ENCODE results near the gene PCGF5.

PCGF5 gene

GRCh38 chr10:91229683-91230082 is 9.2 kb downstream of the PCGF5 start:
- no peak overlapping the region for H3K27ac ChIP-seq (ENCODE audit: low read length)
- TF ChIP-seq EZH2phosphoT487 (IDR thresholded peaks at IDR 0.05; ENCODE audit: low read depth) (no peak), CTCF (IDR thresholded peaks at IDR 0.05; ENCODE audit: low read depth, low read length) (no peak)
- H3K27me3 ChIP-seq (ENCODE audit: low read depth, low read length): no peaks in the 10 kb centered on the region
- no peak overlapping the region for H2AFZ ChIP-seq (ENCODE audit: low read depth, low read length)
- no peaks in the 10 kb centered on the region for H3K4me1 ChIP-seq (ENCODE audit: low read length)
- H3K4me2 ChIP-seq (ENCODE audit: low read length): no peak overlapping the region
- peaks cover 14% of the 10 kb centered on the region for H3K36me3 ChIP-seq (replicated peaks; ENCODE audit: low read depth, low read length)
- no peak overlapping the region for H3K9ac ChIP-seq (ENCODE audit: low read length)
- peaks cover 7% of the 10 kb centered on the region for H4K20me1 ChIP-seq (ENCODE audit: insufficient read depth, low read length)
- no peak overlapping the region for H3K4me3 ChIP-seq (ENCODE audit: low read length)
- peaks cover 25% of the 10 kb centered on the region for H3K79me2 ChIP-seq (ENCODE audit: low read length)
- H3K9me3 ChIP-seq (ENCODE audit: insufficient read depth, low read length): no peaks in the 10 kb centered on the region

- Histone ChIP-seq H3K4me1 (ENCODE audit: low read length) (no peaks in the 10 kb centered on the region), H3K4me2 (ENCODE audit: low read length) (no peak overlapping the region), H3K27me3 (ENCODE audit: low read depth, low read length) (no peaks in the 10 kb centered on the region), H3K27ac (ENCODE audit: low read length) (no peak overlapping the region), H3K4me3 (ENCODE audit: low read length) (no peak overlapping the region), H3K9ac (ENCODE audit: low read length) (no peak overlapping the region), H2AFZ (ENCODE audit: low read depth, low read length) (no peak overlapping the region), H3K36me3 (replicated peaks; ENCODE audit: low read depth, low read length) (peaks cover 7% of the 10 kb centered on the region), H3K9me3 (ENCODE audit: insufficient read depth, low read length) (no peaks in the 10 kb centered on the region), H4K20me1 (ENCODE audit: insufficient read depth, low read length) (no peaks in the 10 kb centered on the region), H3K79me2 (ENCODE audit: low read length) (no peaks in the 10 kb centered on the region)
- no peak for TF ChIP-seq EZH2phosphoT487 (IDR thresholded peaks at IDR 0.05; ENCODE audit: low read depth)
- no peak for TF ChIP-seq CTCF (IDR thresholded peaks at IDR 0.05; ENCODE audit: low read depth, low read length)
These were observed 17.7 kb downstream of the PCGF5 start for GRCh38 chr10:91238191-91238590.

GRCh38 chr10:91239789-91240188 is 19.3 kb downstream of the PCGF5 start:
- Histone ChIP-seq H3K27me3 (ENCODE audit: low read depth, low read length) (no peaks in the 10 kb centered on the region), H4K20me1 (ENCODE audit: insufficient read depth, low read length) (no peaks in the 10 kb centered on the region), H3K4me1 (ENCODE audit: low read length) (0 out of 2 replicates have a peak, but pooled peaks cover 1% of the 10 kb centered on the region), H3K9me3 (ENCODE audit: insufficient read depth, low read length) (no peaks in the 10 kb centered on the region), H3K4me2 (ENCODE audit: low read length) (no peak overlapping the region), H3K9ac (ENCODE audit: low read length) (no peak overlapping the region), H3K4me3 (ENCODE audit: low read length) (no peak overlapping the region), H2AFZ (ENCODE audit: low read depth, low read length) (no peak overlapping the region), H3K27ac (ENCODE audit: low read length) (no peak overlapping the region), H3K79me2 (ENCODE audit: low read length) (no peaks in the 10 kb centered on the region), H3K36me3 (replicated peaks; ENCODE audit: low read depth, low read length) (peaks cover 9% of the 10 kb centered on the region)
- TF ChIP-seq EZH2phosphoT487 (IDR thresholded peaks at IDR 0.05; ENCODE audit: low read depth): no peak
- no peak for TF ChIP-seq CTCF (IDR thresholded peaks at IDR 0.05; ENCODE audit: low read depth, low read length)

GRCh38 chr10:91242940-91243339 is 22.5 kb downstream of the PCGF5 start:
- Histone ChIP-seq H3K36me3 (replicated peaks; ENCODE audit: low read depth, low read length) (peaks cover 5% of the 10 kb centered on the region), H3K4me3 (ENCODE audit: low read length) (no peak overlapping the region), H2AFZ (ENCODE audit: low read depth, low read length) (no peak overlapping the region), H3K4me1 (ENCODE audit: low read length) (peaks cover 18% of the 10 kb centered on the region), H3K27ac (ENCODE audit: low read length) (no peak overlapping the region), H4K20me1 (ENCODE audit: insufficient read depth, low read length) (no peaks in the 10 kb centered on the region), H3K27me3 (ENCODE audit: low read depth, low read length) (no peaks in the 10 kb centered on the region), H3K9me3 (ENCODE audit: insufficient read depth, low read length) (no peaks in the 10 kb centered on the region), H3K9ac (ENCODE audit: low read length) (no peak overlapping the region), H3K4me2 (ENCODE audit: low read length) (no peak overlapping the region), H3K79me2 (ENCODE audit: low read length) (no peaks in the 10 kb centered on the region)
- TF ChIP-seq CTCF (IDR thresholded peaks at IDR 0.05; ENCODE audit: low read depth, low read length) (no peak), EZH2phosphoT487 (IDR thresholded peaks at IDR 0.05; ENCODE audit: low read depth) (no peak)

Measured in OCI-LY3 (cell line).